Activated CD8-positive, alpha-beta memory T cell treated with anti-CD3 and anti-CD28 coated beads for 24 hours (primary cell): ENCODE results near the gene PI16.
A peak's percentile ranks its signal among the peaks of the same experiment; 100 is the strongest.

Experiments
- DNase-seq: peaks from one replicate; pipeline ENCODE4 v3.0.0-alpha.2; 2020

The PI16 gene

DNA sequence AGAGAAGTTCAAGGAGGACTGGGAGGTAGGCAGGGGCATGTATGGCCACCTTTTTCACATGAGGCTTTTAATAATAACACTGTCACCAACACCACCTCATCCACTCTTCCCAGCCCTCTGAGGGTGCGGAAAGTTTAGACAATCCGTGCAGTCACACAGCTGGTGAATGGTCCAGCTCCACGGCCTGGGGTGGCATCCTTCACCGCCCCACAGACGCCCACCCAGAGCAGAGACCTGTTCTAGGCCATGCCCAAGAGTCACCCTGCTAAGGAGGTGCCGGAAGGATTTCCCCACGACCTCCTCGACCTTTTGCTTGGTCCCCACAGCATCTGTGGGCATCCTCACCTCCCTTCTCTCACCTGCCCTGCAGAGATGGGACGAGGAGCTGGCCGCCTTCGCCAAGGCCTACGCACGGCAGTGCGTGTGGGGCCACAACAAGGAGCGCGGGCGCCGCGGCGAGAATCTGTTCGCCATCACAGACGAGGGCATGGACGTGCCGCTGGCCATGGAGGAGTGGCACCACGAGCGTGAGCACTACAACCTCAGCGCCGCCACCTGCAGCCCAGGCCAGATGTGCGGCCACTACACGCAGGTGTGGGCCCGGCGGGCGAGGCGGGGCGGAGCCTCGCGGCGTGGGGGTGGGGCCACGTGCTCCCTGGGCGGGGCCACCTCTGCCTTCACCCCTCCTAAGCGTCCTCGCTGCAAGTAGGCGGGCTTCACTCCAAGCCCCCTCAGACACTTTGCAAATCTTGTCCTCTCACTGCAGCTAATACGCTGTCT is 4.4 kb downstream of the PI16 start:
- DNase-seq = no peak

DNA sequence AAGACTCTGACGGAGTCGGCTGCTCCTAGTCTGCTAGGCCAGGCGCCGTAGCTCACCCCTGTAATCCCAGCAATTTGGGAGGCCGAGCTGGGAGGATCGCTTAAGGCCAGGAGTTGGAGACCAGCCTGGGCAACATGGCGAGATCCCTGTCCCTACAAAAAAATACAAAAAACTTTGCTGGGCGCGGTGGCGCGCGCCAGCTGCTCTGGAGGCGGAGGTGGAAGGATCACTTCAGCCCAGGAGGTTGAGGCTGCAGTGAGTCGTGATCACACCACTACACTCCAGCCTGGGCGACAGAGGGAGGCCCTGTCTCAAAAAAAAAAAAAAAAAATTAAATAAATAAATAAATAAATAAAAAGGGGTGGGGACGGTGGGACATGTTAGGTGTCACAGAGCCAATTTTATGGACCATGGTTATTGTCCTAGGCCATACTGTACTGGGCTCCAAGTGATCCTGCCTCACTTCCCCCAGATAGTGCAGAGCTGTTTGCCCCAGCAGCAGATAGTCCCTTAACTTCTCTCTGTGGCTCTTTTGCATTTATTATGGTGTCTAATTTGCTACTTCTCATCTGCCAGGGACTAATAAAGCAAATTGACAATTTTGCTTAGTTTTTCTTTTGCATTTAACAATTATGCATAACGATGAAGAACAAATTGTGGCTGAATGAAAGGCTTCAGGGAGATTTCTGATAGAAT is 5.2 kb downstream of the PI16 start:
- DNase-seq = no peak

DNA sequence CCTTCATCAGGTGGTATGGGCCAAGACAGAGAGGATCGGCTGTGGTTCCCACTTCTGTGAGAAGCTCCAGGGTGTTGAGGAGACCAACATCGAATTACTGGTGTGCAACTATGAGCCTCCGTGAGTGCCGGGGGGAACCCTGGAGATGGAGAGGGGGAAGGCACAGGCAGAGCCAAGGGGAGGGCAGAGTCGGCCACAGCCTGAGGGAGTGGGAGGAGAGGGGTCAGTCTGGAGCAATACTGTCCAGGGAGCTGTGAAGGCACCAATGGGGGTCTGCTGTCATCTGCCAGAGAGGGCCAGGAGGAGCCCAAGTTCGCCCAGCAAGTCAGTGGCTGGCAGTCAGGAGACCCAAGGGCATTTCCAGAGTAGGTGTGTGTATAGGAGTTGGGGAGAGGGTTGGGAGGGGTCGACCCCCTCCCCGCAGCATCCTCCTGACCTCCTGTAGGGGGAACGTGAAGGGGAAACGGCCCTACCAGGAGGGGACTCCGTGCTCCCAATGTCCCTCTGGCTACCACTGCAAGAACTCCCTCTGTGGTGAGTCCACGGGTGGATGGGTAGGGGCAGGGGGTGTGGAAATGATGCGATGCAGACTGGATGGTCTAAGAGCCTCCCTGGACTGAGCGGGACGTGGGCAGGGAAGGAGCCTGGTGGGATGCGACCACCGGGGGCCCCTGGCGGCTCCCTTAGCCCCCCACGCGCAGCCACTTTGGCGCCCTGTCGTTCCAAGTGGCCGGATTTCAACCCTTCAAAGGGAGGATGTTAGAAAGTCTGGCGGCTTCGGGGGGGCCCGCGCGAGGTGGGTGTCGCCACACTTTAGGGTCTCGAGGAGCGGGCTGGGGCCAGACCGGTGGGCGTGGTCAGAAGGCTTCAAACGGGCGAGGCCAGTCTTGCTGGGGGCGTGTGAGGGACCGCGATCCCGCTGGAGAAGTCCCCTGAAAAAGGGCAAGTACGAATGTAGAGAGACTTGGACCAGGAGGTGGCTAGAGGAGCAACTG is 7.2 kb downstream of the PI16 start:
- no peak for DNase-seq

DNA sequence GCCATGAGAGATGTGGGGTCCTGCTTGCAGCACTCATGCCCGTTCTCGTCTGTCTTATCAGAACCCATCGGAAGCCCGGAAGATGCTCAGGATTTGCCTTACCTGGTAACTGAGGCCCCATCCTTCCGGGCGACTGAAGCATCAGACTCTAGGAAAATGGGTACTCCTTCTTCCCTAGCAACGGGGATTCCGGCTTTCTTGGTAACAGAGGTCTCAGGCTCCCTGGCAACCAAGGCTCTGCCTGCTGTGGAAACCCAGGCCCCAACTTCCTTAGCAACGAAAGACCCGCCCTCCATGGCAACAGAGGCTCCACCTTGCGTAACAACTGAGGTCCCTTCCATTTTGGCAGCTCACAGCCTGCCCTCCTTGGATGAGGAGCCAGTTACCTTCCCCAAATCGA is 8.3 kb downstream of the PI16 start:
- DNase-seq = peak; percentile 84

DNA sequence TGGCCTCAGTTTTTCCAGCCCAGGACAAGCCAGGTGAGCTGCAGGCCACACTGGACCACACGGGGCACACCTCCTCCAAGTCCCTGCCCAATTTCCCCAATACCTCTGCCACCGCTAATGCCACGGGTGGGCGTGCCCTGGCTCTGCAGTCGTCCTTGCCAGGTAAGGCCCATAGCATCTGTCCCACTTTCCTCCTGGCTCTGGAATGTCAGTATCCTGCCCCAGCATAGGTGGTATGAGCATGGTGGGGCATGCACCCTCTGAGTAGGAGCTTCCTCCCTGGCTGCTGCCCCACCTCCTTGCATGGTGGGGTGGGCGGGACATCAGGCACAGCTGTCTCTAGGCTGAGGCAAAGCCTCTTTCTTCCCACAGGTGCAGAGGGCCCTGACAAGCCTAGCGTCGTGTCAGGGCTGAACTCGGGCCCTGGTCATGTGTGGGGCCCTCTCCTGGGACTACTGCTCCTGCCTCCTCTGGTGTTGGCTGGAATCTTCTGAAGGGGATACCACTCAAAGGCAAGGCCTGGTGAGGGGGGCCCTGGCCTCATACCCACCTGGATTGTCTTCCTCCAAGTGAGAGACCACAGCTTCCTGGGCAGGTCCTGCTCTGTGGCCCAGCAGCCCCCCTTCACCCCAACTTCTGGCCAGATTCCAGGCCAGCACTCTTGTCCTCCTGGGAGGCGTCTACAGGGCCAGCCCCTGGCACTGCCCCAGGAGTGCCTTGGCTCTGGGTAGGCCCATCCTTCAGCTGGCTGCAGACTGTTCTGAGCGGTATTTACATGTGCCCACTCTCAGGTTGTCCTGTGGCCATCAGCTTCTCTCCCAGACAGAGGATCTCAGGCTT is 9.1 kb downstream of the PI16 start:
- no peak for DNase-seq

DNA sequence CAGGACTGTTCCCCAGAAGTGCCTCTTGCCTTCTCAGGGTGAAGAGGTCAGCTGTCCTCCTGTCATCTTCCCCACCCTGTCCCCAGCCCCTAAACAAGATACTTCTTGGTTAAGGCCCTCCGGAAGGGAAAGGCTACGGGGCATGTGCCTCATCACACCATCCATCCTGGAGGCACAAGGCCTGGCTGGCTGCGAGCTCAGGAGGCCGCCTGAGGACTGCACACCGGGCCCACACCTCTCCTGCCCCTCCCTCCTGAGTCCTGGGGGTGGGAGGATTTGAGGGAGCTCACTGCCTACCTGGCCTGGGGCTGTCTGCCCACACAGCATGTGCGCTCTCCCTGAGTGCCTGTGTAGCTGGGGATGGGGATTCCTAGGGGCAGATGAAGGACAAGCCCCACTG is 9.8 kb downstream of the PI16 start:
- no peak for DNase-seq

DNA sequence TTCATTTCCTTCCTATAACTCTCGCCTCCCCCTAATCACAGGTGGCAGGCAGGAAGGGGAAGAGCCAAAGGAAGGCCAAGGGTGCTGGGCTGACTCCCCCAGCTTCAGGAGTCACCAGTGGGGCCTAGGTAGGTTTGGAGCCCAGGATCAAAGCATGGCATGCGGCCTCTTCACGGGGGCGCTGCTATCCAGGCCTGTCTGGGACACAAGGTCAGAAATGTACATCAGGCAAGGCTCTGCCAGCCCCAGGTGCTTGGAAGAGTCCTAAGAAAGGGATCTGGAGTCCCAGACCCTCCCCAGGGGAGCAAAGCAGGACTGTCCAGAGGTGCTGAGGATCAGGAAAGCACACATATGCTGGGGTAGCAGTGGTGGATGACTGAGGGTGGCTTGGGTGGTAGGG is 10.4 kb downstream of the PI16 start:
- no peak for DNase-seq

DNA sequence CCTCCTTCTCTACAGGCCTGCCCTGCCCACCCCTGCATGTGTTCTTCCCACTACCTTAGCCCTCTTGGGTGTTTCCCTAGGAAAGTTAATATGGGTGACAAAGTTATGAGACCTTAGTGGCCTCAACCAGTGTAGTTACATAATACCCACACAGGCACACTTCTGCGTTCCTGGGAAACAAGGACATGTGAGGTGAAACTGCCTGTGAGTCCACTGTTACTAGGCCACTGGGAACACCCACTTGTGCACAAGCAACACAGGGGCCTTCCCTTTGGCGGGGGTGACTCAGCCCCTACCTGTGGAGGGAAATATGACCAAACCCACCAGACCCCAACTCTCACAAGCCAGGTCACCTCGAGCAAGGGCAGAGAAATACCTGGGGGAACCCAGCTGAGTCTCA is 12.8 kb downstream of the PI16 start:
- DNase-seq = no peak

DNA sequence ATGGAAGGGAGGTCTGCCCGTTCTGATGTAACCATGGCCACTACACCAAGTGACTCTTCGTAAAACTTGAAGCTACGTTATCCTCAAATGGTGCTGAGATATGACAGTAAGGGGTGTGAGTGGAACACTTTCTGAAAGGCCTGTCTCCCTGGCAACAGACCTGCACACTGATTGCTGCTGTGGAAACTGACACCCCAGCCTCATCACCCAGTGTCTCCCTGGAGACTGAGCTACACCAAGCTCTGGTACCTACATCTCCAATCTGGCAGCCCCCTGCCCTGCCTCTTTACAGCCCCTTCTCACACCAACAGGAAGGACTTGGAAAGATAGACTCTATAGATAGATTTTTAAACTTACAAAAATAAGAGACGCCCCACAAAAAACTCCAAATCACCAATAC is 13.2 kb downstream of the PI16 start:
- no peak for DNase-seq

DNA sequence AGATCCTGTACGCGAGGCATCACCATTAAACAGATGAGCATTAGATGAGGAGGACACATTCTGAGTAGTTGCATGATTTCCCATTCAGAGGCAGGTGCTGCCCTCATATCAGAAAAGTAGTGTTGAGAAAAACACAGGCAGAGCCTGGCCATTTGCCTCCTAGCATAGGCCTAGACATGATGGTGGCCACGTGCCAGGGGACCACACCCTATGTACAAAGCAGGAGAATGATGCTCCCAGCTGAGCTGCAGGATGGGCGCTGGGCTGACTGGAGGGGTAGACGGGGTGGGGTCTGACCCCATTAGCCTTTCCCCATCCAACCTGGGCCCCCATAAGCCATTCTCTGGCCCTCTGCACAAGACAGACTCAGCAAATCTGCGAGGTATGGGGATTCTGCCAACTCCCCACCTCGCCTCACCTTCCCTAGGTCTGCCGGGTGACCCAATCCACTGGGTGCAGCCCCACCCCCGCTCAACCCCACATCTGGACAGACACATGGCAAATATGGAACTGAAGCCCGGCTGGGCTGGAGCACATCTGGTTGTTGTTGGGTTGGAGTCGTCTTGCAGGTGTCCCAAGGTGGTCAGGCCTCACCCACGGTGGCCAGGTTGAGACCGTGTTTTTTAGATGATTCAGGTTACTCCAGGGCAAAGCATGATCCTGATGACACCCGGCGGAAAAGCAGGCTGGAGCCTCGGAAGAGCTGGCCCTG is 13.9 kb downstream of the PI16 start:
- DNase-seq = no peak

DNA sequence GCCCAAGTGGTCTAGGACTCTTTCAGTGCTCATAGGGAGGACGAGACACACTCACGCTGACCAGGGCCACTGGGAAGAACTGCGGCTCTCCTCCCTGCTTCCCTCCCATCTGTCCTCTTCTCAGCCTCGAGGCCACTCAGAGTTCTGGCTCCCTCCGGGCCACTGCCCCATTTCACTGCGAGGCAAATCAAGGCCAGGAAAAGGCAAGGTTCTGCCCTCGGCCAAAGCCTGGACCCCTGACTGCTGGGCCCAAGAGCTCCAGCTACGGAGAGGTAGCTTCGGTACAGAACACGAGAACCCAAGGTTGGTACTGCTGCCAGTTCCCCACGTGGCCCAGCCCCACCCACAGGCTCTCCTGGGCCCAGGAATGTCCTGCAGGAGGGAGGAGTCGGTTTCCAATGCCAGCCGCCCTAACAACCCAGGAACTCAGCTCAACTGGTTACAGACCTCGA is 14.7 kb downstream of the PI16 start:
- DNase-seq = no peak

DNA sequence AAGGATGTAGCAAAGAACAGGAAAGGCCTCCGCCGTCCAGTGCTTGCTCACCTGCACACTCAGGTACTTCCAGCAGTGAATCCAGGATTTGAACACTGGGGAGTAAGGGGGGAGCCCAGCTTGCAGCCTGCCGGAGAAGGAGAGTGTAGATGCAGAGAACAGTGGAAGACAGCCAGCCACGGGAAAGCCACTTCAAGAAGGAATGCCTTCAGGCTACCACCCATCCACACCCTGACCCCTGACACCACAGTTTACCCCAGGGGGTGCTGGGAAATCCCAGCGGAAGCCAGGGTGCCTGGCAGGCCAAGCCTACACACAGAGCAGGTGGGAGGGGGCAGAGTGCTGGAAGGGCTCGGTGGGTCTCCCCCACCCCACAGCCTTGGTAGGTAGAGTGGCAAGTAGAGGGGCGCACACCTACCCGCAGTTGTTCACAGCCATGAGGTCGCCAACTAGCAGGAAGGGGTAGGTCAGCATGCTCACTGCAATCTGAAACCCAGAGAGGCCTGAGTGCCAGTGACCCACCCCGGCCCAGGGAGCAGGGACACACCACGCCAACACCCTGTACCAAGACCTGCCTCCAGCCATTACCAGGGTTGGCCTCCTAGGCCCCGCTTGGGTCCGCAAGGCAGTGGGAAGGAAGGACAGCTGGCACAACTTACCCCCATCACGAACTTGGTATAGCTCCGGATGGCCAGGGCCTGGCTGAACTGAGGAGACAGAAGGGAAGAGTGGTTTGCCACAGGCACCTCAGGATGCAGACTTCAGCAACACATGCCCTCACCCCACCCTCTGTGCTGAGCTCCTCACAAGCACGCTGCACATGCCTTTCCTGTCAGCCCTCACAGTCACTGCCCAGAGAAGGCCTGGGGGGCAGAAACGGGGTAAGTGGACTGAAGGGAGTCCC is 15.7 kb downstream of the PI16 start:
- DNase-seq = no peak

DNA sequence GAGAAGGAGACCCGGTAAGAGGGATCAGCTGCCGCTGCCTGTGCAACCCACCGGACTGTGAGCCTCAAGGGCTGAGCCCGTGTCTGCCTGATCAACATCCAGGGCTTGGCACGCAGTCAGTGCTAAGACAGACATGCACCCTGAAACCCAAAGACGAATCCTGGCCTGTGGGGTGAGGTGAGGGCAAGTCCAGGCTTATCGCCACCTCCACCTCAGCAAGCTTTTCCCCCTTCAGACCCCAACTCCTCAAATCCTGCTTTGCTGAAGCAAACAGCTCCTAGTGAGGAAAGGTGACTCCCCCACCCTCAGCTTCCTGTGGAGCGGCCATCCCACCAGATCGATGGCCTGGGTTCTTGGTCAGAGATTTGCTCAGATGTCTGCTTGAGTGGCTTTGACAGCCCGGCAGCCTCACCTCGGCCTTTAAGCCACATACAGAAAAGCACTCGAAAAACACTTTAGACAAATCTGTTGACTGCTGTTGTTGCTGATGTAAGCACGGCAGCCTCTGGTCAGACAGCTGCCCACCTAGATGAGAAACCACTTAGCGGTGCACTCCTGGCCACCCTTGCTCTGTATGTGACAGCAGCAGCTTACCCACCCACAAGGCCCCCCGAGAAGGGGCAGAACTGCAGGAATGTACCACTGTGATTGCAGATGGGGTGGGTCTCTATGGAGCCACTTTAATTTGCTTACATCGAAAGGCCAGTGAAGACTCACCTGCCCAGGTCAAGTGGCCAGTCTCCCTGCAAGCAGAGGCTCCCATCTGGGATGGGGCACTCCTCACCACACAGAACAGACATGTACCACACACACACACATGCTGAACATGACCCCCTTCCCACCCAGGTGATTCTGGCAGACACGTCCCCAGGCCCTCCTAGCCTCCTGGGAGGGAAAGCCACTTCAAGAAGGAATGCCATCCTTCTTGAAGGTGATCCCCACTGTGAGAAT is 16.6 kb downstream of the PI16 start:
- no peak for DNase-seq

DNA sequence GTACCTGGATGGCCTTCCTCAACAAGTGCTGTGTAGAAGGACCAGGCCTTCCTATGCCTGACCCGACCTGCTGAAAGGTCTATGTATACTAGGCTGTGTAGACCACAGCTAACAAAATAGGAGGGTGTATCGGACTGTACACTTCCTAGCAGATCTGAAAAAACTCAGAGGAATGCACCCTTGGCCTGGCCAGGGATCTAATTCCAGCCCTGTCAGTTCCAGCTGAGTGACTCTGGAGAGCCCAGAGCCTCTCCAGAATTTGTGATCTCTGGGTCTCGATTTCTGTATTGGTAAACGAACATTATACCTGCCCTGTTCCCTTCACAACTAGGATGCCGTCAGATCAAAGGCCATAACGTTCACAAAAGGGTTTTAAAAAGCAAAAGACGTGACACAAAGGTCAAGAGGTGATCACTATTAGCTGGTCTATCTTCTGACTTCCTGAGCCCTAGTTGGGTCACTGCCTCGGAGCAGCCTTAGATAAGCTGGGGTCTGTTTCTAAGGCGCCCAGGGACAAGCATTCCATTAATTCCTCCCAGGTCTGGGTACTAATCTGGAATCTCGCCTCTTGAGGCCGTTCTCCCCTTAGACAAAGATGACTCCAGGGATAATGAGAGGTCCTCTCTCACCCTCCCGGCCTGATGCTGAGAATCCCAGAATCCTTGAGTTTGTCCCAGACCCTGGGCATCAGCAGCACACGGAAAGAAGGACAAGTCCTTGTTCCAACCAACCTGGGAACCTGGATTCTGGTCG is 17.6 kb downstream of the PI16 start:
- no peak for DNase-seq

DNA sequence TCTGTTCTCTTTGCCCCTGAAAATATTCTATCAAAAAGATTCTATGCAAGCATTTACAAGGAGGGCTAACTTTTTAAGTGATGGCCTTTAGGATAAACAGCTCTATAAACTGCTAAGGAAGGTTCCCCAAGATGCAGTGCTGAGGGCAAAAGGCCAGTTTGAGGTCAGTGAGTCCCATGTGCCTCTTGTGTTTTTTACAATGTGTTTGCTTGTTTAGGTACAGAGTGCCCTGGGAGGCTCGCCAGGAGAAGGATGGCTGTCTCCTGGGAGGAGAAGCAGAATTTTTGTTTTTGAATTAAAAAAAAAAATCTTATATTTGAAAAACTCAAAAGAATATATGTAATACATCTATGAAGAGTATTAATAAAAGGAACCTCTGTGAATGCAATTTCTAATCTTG is 18.7 kb downstream of the PI16 start:
- DNase-seq = no peak

DNA sequence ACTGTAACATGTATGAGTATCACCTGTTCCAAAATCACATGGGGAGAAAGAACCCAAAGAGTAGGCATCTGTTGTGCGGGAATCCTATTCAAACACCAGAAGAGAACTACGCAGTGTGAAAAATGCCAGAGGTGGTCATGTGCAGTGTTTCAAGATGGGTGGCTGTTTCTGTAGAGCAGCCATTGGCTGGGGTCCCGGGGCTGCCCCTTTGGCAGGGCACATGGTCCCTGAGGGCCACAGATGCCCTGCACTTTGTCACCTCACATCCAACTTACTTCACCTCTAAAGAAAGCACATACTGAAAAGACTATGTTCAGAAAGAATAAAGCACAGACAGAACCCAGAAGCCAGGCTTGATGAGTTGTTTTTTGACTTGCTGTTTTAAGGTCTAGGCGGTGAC is 19.1 kb downstream of the PI16 start:
- no peak for DNase-seq

DNA sequence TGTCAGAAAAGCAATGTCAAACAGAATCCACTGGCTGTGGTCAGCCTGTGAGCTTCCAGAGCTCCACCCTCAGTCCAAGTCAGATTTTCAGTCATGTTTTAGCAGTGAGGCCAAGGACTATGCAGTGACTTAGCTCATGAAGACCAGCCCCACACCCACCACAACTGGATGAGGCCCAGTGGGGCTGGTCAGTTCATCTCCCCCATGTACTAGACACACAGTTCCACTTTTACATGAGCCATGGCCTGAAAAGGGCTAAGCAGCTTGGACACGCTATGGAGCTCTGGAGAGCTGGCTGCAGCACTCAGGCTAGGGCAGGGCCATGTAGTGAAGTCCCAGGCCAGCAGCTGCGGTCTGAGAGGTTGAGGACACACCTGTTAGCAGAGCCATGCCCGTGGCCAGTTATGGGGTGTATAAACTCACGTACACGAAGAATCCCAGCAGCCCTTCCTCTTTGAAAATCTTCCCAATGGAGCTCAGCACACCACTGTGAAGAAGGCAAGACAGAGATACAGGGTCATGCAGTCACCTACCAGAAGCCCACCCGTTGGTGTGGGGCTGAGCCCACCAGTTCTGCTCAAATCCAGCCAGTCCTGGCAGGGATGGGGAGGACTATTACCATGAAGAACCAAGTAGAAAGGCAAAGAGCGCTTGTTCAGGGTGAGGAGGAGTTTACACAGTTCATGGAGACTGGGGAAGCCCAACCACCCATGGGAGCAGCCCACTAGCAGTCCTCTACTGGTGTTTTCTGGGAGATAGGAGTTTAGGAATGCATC is 20.9 kb downstream of the PI16 start:
- DNase-seq = no peak

DNA sequence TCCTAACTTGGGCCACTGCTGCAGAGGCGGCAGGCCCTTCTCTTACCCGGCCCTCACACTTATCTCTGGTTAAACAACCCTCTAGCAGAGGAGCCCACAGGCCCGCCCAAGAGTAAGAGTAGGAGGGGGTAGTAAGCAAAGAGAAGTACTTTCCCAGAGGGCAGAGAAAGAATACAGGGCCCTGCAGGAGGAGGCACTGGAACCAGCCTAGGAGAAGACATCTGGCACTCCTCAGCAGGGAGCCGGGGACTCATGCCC is 21.4 kb downstream of the PI16 start:
- DNase-seq = no peak
